DLD1 (cell line): Measurements from ENCODE around the gene TMEM174.
"Not testable (repeated sequence)": the region's sequence is repeated elsewhere in the genome, so short reads cannot be mapped to it uniquely, and the experiment has no call there.

Source experiments
- in situ Hi-C: cut with HindIII; loops from 2 replicates; pipeline ENCODE4 v1.10.0; 2017; ENCODE audit warnings: low sequenced_read_pairs

The TMEM174 gene

DNA sequence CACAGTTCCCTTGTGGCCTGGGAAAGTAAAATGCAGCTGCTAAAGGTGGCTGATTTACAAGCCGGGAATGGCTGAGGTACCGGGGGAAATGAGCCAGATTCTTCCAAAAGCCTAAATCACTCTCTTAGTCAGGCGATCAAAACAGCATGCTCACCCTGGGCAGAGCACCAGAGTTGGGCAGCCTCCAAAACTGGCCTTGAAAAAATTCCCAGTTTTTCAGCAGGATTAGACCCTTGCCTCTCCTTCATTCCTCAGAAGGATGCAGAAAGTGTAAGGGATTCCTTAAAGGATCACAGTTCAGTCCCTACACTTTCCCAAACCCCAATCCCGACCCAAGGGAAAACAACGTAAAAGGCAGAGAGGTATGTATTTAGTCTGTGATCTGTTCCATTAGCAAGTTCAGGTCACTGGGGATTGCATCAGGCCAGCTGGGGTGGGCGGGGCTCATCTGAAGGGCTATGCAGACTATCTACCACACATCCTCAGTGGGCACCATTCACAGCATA, 16.9 kb downstream of the TMEM174 start:
- in situ Hi-C loops = loop anchor here (25.0 kb wide), 1 partner anchor 103 kb away; no protein-coding TSS in a partner anchor

DNA sequence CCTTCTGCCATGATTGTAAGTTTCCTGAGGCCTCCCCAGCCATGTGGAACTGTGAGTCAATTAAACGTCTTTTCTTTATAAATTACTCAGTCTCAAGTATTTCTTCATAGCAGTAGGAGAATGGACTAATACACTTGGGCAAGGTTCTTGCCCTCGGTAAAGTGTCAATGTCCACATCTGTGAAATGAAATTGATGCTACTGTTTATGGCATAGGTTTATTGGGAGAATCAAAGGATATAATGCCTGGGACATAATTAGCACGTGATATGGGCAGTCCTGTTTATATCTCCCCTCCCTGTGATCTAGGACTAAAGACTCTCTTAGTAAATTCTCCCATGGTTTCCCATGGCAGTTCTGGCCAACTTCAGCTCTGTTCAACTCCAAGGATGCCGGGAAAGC, 19.4 kb downstream of the TMEM174 start:
- in situ Hi-C loops = loop anchor here (25.0 kb wide), 1 partner anchor 105 kb away; no protein-coding TSS in a partner anchor

DNA sequence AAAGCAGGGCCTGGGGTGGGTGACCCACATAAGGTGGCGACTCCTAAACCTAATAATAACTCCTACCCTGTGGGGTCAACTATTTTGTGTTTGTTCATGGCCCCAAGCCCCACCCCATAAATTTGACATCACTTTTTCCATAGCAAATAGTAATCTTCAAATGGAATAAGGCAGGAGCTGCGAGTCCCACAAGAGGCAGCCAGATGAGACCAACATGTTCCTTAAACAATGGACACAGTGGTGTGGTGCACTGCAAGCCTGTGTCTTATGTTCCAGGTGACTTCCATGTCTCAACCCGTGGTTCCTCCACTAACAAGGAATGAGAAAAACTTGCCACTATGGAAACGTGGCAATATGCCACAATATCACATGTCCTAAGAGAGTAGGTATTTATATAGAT, 20.6 kb downstream of the TMEM174 start:
- in situ Hi-C loops = loop anchor here (25.0 kb wide), 1 partner anchor 106 kb away; no protein-coding TSS in a partner anchor

GRCh38 chr5:73196201-73196600, 23.2 kb downstream of the TMEM174 start:
- in situ Hi-C loops = loop anchor here (25.0 kb wide), 1 partner anchor 109 kb away; no protein-coding TSS in a partner anchor

GRCh38 chr5:73197637-73198257, 24.8 kb downstream of the TMEM174 start:
- in situ Hi-C loops = loop anchor here (25.0 kb wide), 1 partner anchor 110 kb away; no protein-coding TSS in a partner anchor

DNA sequence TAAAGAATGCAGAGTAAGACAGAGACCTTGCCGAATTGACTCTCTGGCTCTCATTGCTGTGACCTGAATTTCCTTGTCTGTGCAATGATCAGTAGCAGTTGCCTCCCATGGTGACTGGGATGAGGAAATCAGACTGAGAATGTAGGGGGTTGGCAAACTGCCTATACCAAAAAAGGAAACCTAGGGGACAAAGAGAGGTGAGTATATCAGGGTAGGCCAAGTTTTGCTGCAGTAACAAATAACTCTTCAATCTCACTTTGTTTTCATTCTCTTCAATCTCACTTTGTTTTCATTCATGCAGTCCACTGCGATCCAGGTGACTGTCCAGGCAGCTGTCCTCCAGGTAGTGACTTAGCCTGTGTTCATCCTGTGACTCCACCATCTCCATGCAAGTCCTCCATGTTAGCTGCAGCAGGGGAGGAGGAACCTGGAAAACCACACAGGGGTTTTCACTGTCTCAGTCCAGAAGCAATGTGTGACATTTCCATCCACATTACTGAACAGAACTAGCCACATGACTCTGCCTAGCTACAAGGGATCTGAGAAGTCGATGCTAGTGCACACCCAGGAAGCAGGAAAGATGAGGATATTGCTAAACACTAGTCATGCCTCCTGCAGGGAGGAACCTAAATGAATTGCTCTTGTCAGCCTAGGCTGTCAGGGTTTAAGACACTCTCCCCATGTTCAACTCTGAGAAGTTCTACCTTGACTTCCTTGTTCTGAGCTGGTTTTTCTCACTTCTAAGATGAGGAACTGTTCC, 26.0 kb downstream of the TMEM174 start:
- in situ Hi-C loops = loop anchor here (25.0 kb wide), 1 partner anchor 112 kb away; no protein-coding TSS in a partner anchor

- in situ Hi-C loops = loop anchor here (25.0 kb wide), 1 partner anchor 112 kb away; no protein-coding TSS in a partner anchor
Measured at GRCh38 chr5:73199671-73200070, 26.7 kb downstream of the TMEM174 start.

DNA sequence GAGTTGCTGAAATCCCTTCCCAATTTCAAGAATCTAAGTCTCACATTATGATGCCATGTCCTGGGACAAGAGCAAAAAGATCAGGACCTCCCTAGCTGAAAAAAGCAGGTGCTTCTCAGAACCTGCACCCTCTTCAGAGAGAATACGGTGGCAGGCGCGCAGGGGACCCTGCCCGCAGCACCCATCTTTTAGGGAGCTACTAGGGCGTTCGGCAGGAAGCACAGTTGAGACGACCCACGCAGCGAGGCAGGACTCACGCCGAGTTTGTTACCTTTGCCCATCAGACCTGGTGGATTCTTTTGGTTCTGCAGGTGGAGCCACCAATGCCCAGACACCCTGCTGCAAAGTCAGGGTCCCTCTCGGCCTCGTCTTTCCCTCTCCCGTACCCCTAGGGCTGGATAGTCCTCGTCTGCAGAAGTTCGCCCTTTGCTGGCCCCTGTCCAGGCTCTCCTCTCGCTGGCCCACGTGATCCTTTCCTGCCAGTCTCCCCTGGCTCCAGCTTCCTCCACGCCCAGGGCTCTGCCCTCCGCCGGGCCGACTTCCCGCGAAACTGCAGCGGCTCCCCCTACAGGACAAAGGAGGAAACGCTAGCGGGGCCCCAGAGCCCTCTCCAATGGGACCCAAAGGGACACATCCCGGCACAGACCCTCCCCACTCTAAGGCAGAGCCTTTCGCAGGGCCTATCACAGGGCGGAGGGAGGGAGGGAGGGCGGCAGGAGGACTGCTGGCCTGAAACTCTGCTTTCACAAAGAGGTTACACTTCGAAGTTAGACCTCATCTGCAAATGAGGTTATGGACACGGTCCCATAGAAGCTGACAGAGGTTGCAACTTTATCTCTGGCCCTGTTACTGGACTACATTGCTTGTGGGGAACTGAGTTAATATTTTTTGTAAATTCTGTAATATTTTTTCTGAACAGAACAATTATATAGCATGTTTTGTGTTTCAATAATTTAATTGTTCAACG, 28.8 kb downstream of the TMEM174 start:
- in situ Hi-C loops = no loop called here

DNA sequence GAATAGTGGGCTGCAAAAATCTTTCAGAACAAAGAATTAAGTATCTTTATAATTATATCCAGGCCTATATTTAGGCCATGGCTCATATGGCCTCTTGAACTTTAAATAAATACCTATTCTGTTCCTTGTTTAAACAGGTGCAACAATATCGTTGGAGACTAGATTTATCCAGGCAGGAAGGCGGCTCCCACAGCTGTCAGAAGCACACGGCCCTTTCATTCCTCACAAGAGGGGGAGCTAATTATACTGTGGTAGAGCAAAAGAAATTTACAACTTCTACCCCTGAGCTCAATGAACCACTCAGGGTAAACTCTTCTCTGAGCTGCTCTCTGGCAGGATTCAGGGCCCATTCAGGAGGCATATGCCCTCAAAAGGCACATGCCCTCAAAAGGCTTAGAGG, 31.3 kb downstream of the TMEM174 start:
- in situ Hi-C loops = no loop called here

GRCh38 chr5:73204733-73205132, 31.7 kb downstream of the TMEM174 start:
- in situ Hi-C loops = no loop called here

- in situ Hi-C loops = no loop called here
Measured at GRCh38 chr5:73205305-73205704, 32.3 kb downstream of the TMEM174 start.

DNA sequence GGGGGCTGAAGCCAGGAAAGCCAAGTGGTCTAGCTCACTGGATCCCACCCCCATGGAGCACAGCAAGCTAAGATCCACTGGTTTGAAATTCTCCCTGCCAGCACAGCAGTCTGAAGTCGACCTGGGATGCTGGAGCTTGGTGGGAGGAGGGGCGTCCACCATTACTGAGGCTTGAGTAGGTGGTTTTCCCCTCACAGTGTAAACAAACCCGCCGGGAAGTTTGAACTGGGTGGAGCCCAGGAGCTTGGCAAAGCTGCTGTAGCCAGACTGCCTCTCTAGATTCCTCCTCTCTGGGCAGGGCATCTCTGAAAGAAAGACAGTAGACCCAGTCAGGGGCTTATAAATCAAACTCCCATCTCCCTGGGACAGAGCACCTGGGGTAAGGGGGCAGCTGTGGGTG, 34.2 kb downstream of the TMEM174 start:
- in situ Hi-C loops = not testable (repeated sequence)

GRCh38 chr5:73209075-73209474, 36.1 kb downstream of the TMEM174 start:
- in situ Hi-C loops = not testable (repeated sequence)

DNA sequence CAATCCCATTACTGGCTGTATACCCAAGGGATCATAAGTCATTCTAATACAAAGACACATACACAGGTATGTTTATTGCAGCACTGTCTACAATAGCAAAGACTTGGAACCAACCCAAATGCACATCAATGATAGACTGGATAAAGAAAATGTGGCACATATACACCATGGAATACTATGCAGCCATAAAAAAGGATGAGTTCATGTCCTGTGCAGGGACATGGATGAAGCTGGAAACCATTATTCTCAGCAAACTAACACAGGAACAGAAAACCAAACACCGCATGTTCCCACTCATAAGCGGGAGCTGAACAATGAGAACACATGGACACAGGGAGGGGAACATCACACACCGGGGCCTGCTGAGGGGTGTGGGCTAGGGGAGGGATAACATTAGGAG, 39.7 kb downstream of the TMEM174 start:
- in situ Hi-C loops = not testable (repeated sequence)

DNA sequence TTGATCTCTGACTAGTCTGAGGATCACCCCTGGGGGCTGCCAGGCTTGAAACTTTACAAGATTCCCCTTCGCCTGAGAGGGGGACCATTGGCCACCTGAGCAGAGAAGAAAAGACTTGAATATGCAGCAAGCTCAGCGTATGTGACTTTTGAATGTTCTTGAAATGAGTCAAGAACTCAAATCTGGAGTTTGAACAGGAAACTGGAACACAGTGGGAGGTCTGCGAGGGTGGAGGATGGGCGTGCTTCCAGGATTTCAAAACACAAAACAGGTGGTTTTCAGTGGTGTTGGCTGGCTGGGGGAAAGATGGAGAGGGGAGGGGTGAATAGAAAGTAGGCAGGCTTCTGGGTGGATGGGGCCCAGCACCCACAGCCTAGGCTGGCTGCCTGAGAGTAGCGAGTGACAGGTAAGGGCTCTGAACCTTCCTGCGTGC, 40.6 kb downstream of the TMEM174 start:
- in situ Hi-C loops = no loop called here

DNA sequence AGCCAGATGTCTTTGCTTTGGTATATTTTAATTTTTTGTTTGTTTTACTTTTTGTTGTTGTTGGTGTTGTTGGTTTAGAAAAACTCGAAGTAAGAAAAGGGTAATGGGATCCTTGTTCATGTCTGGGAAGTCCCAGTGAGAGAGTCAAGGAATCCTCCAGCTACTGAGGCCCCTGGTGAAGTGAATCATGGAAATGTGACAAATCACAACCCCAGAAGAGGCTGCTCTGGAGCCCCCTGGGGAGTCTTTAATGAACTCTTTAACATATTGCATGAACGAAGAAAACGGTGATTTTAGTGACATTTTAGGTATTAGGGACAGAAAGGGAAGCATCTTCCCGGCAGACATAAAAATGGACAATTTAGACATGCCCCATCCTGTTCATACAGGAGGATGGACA, 41.3 kb downstream of the TMEM174 start:
- in situ Hi-C loops = no loop called here

DNA sequence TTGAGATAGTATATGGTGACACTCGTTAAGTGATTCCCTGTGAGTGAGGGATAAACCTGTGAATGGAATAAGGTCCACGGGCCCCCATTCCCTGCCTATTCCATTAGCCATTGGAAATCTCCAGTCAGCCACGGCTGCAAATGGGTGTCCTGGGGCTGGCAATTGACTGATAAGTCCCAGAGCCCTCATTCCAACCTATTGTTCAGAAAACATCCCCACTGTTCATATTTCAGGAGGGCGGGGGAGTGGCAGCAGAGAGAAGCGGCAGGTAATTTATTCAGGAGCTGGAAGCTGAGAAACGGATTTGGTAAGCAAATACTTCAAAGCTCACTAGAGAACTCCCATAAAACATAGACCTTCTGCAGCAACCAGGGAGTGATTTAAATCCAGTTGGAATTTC, 42.0 kb downstream of the TMEM174 start:
- in situ Hi-C loops = no loop called here

DNA sequence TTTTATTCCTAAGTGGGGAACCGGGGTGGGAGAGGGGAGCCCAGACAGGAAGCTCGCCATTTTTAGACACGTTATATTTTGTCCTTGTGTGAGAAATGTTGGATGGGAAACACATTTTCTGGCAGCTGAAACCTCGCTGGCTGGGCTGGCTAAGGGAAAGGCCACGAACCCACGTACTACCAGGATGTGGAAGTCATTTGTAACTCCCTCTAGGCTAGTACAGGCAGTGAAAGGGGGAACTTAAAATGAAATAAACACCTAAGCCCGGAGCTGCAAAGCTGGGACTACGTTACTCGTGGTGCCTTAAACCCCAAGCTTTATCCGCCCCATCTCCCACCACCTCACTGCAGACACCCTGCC, 42.5 kb downstream of the TMEM174 start:
- in situ Hi-C loops = no loop called here

DNA sequence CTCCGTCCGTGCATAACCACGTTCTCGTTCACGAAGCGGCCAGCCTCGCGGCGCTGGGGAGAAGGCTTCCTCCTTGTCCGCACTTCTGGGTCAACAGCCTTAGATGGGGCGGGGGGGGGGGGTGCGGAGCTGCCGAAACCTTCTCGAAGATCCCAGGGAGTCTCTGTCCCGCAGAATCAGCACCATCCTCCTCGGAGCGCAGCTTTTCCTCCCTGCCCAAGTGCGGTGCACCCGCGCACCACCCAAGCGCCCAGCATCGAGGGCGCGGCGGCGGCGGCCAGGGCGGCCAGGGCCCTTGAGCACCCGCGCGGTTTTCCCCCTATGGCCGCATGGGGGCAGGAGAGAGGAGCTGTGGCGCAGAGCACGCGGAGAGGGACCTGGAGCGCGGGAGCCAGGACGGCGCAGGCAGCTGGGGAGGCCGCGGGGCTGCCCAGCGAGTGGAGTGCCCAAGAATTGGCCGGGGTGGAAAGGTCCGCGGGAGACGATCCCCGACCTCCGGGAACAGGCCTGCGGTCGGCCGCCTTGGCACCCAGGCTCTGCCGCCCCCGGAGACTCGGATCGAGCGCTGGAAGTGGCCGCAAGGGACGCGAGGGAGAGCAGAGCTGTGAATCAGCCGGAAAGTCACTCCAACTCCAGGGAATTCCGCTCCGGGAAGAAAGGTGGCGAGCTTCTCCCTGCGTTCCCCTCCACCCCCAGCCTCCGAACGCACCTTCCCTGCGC, 43.1 kb downstream of the TMEM174 start:
- in situ Hi-C loops = no loop called here

DNA sequence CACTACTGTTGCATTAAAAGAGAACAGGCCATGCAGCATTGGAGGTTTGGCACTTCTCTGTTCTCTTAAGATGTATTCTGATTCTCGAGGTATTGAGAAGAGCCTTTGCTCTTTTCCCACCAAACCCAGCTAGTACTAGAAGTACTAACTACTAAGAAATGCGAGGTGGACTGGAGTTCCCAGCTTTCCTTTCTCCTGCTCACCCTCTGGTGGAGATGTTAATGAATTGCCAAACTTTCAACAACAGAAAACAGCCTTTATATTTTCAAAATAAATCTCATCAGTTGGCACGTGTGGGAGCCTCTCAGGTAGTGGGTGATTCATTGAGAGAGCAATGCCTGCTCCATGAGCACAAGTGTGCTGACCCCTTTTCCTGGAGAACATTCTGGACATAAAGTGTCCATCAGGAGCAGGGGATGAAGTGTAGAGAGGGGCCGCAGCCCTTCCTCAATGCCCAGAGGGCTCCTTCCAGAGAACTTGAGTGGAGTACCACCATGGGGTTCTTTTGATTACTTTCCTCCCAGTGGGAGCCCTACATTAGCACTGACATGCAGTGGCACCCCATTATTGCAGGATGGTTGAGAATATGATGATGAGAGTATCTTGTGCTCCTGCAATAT, 45.7 kb downstream of the TMEM174 start:
- in situ Hi-C loops = no loop called here
